Measurements from ENCODE around the gene PAXX. TPM values are rescaled to one million over a fixed set of nuclear protein-coding genes. Genes with fewer than 3 reads are reported as not detected.

Gene PAXX
- total and polyA plus RNA-seq, 2 donors (not counting 1 experiment from before 2014, with no cell fraction given) = 6.1 to 13.7 TPM

GRCh38 chr9:137014776-137015539 lies 22.7 kb downstream of the PAXX start:
- Histone ChIP-seq H3K9ac (ENCODE audit: insufficient read depth, low read length) (no peak overlapping the region), H2AFZ (ENCODE audit: low read length) (no peak overlapping the region), H4K20me1 (ENCODE audit: control insufficient read depth, extremely low read depth, insufficient read depth, low read length) (no peaks in the 10 kb centered on the region), H3K36me3 (ENCODE audit: control insufficient read depth, insufficient read depth, low read length) (peaks cover 12% of the 10 kb centered on the region), H3K9me3 (ENCODE audit: control insufficient read depth, insufficient read depth, low read depth, low read length) (no peaks in the 10 kb centered on the region), H3K4me1 (ENCODE audit: control insufficient read depth, extremely low read depth, insufficient read depth, low read length) (no peaks in the 10 kb centered on the region), H3K79me2 (ENCODE audit: control insufficient read depth, insufficient read depth, low read length) (no peaks in the 10 kb centered on the region), H3K4me3 (replicated peaks in 1 of 4; ENCODE audit: control extremely low read depth in 1 of 4, insufficient read depth in 1 of 4, low read depth in 3 of 4, low read length in 4 of 4) (no peak overlapping the region), H3K27me3 (ENCODE audit: control insufficient read depth, insufficient read depth, low read length) (no peaks in the 10 kb centered on the region), H3K27ac (ENCODE audit: insufficient read depth, low read length) (no peak overlapping the region), H3K4me2 (ENCODE audit: extremely low read depth, insufficient read depth, low read length) (no peak overlapping the region)
- no peak for DNase-seq (ENCODE audit: low read depth in 2 of 2)
- TF ChIP-seq CTCF (conservative IDR thresholded peaks at IDR 0.05 in 1 of 2, IDR thresholded peaks at IDR 0.05 in 1 of 2; ENCODE audit: low read depth in 1 of 2, low read length in 2 of 2) (no peak), EZH2 (IDR thresholded peaks at IDR 0.05; ENCODE audit: low read length, missing control alignments) (no peak)

- Histone ChIP-seq H3K9ac (ENCODE audit: insufficient read depth, low read length) (no peak overlapping the region), H3K9me3 (ENCODE audit: control insufficient read depth, insufficient read depth, low read depth, low read length) (no peaks in the 10 kb centered on the region), H3K4me3 (replicated peaks in 1 of 4; ENCODE audit: control extremely low read depth in 1 of 4, insufficient read depth in 1 of 4, low read depth in 3 of 4, low read length in 4 of 4) (no peak overlapping the region), H2AFZ (ENCODE audit: low read length) (no peak overlapping the region), H4K20me1 (ENCODE audit: control insufficient read depth, extremely low read depth, insufficient read depth, low read length) (no peaks in the 10 kb centered on the region), H3K27ac (ENCODE audit: insufficient read depth, low read length) (no peak overlapping the region), H3K4me2 (ENCODE audit: extremely low read depth, insufficient read depth, low read length) (no peak overlapping the region), H3K4me1 (ENCODE audit: control insufficient read depth, extremely low read depth, insufficient read depth, low read length) (no peaks in the 10 kb centered on the region), H3K27me3 (ENCODE audit: control insufficient read depth, insufficient read depth, low read length) (no peaks in the 10 kb centered on the region), H3K79me2 (ENCODE audit: control insufficient read depth, insufficient read depth, low read length) (no peaks in the 10 kb centered on the region), H3K36me3 (ENCODE audit: control insufficient read depth, insufficient read depth, low read length) (peaks cover 12% of the 10 kb centered on the region)
- no peak for DNase-seq (ENCODE audit: low read depth in 2 of 2)
- TF ChIP-seq EZH2 (IDR thresholded peaks at IDR 0.05; ENCODE audit: low read length, missing control alignments) = no peak
- no peak for TF ChIP-seq CTCF (conservative IDR thresholded peaks at IDR 0.05 in 1 of 2, IDR thresholded peaks at IDR 0.05 in 1 of 2; ENCODE audit: low read depth in 1 of 2, low read length in 2 of 2)
Observed at GRCh38 chr9:137015540-137015930, 23.3 kb downstream of the PAXX start.

GRCh38 chr9:137015976-137016375 lies 23.8 kb downstream of the PAXX start:
- Histone ChIP-seq H3K27me3 (ENCODE audit: control insufficient read depth, insufficient read depth, low read length) (no peaks in the 10 kb centered on the region), H3K4me1 (ENCODE audit: control insufficient read depth, extremely low read depth, insufficient read depth, low read length) (no peaks in the 10 kb centered on the region), H3K27ac (ENCODE audit: insufficient read depth, low read length) (no peak overlapping the region), H3K79me2 (ENCODE audit: control insufficient read depth, insufficient read depth, low read length) (no peaks in the 10 kb centered on the region), H3K9ac (ENCODE audit: insufficient read depth, low read length) (no peak overlapping the region), H4K20me1 (ENCODE audit: control insufficient read depth, extremely low read depth, insufficient read depth, low read length) (no peaks in the 10 kb centered on the region), H2AFZ (ENCODE audit: low read length) (no peak overlapping the region), H3K4me2 (ENCODE audit: extremely low read depth, insufficient read depth, low read length) (no peak overlapping the region), H3K4me3 (replicated peaks in 1 of 4; ENCODE audit: control extremely low read depth in 1 of 4, insufficient read depth in 1 of 4, low read depth in 3 of 4, low read length in 4 of 4) (no peak overlapping the region), H3K36me3 (ENCODE audit: control insufficient read depth, insufficient read depth, low read length) (peaks cover 12% of the 10 kb centered on the region), H3K9me3 (ENCODE audit: control insufficient read depth, insufficient read depth, low read depth, low read length) (no peaks in the 10 kb centered on the region)
- TF ChIP-seq EZH2 (IDR thresholded peaks at IDR 0.05; ENCODE audit: low read length, missing control alignments) = no peak
- DNase-seq (ENCODE audit: low read depth in 2 of 2) = no peak
